ENCODE data around the gene SPAG4.

SPAG4 gene

GRCh38 chr20:35598899-35599775, 16.5 kb upstream of the SPAG4 start:
- H3K4me3 ChIP-seq (ENCODE audit: insufficient read depth, low read depth, low read length, poor library complexity, severe bottlenecking), result no peak overlapping the region
- H3K27me3 ChIP-seq (replicated peaks; ENCODE audit: control insufficient read depth, insufficient read depth, low read length, poor library complexity, severe bottlenecking), result peaks cover 4% of the 10 kb centered on the region
- no peak for DNase-seq

GRCh38 chr20:35599776-35600120, 15.9 kb upstream of the SPAG4 start:
- DNase-seq, result no peak
- Histone ChIP-seq H3K27me3 (replicated peaks; ENCODE audit: control insufficient read depth, insufficient read depth, low read length, poor library complexity, severe bottlenecking) (peaks cover 4% of the 10 kb centered on the region), H3K27ac (ENCODE audit: insufficient read depth, low read length, poor library complexity, severe bottlenecking) (no peak overlapping the region), H3K9me3 (ENCODE audit: control insufficient read depth, low read length) (no peaks in the 10 kb centered on the region), H3K4me3 (ENCODE audit: insufficient read depth, low read depth, low read length, poor library complexity, severe bottlenecking) (no peak overlapping the region), H3K36me3 (ENCODE audit: control insufficient read depth, insufficient read depth, low read length) (no peaks in the 10 kb centered on the region), H3K4me1 (ENCODE audit: control insufficient read depth, insufficient read depth, low read length, poor library complexity, severe bottlenecking) (peaks cover 12% of the 10 kb centered on the region)

More at GRCh38 chr20:35598899-35599775, 16.5 kb upstream of the SPAG4 start:
- H3K36me3 ChIP-seq (ENCODE audit: control insufficient read depth, insufficient read depth, low read length), result no peaks in the 10 kb centered on the region
- no peaks in the 10 kb centered on the region for H3K9me3 ChIP-seq (ENCODE audit: control insufficient read depth, low read length)
- H3K4me1 ChIP-seq (ENCODE audit: control insufficient read depth, insufficient read depth, low read length, poor library complexity, severe bottlenecking), result peaks cover 12% of the 10 kb centered on the region
- H3K27ac ChIP-seq (ENCODE audit: insufficient read depth, low read length, poor library complexity, severe bottlenecking), result no peak overlapping the region

- H3K9me3 ChIP-seq (ENCODE audit: control insufficient read depth, low read length), result no peaks in the 10 kb centered on the region
- no peaks in the 10 kb centered on the region for H3K36me3 ChIP-seq (ENCODE audit: control insufficient read depth, insufficient read depth, low read length)
- peak overlapping the region; percentile 66 for H3K4me3 ChIP-seq (ENCODE audit: insufficient read depth, low read depth, low read length, poor library complexity, severe bottlenecking)
- DNase-seq, result no peak
- peaks cover 4% of the 10 kb centered on the region for H3K27me3 ChIP-seq (replicated peaks; ENCODE audit: control insufficient read depth, insufficient read depth, low read length, poor library complexity, severe bottlenecking)
- peaks cover 12% of the 10 kb centered on the region for H3K4me1 ChIP-seq (ENCODE audit: control insufficient read depth, insufficient read depth, low read length, poor library complexity, severe bottlenecking)
- no peak overlapping the region for H3K27ac ChIP-seq (ENCODE audit: insufficient read depth, low read length, poor library complexity, severe bottlenecking)
These were observed 15.2 kb upstream of the SPAG4 start for GRCh38 chr20:35600176-35600992.

- peak; percentile 59 to 66 (median 65) for DNase-seq
- Histone ChIP-seq H3K4me1 (ENCODE audit: control insufficient read depth, insufficient read depth, low read length, poor library complexity, severe bottlenecking) (peaks cover 12% of the 10 kb centered on the region), H3K9me3 (ENCODE audit: control insufficient read depth, low read length) (no peaks in the 10 kb centered on the region), H3K4me3 (ENCODE audit: insufficient read depth, low read depth, low read length, poor library complexity, severe bottlenecking) (peak overlapping the region; percentile 66), H3K36me3 (ENCODE audit: control insufficient read depth, insufficient read depth, low read length) (no peaks in the 10 kb centered on the region), H3K27me3 (replicated peaks; ENCODE audit: control insufficient read depth, insufficient read depth, low read length, poor library complexity, severe bottlenecking) (peaks cover 4% of the 10 kb centered on the region), H3K27ac (ENCODE audit: insufficient read depth, low read length, poor library complexity, severe bottlenecking) (no peak overlapping the region)
These were observed 14.3 kb upstream of the SPAG4 start for GRCh38 chr20:35600993-35601973.

- no peak for DNase-seq
- H3K4me3 ChIP-seq (ENCODE audit: insufficient read depth, low read depth, low read length, poor library complexity, severe bottlenecking), result peak overlapping the region; percentile 66
- no peaks in the 10 kb centered on the region for H3K36me3 ChIP-seq (ENCODE audit: control insufficient read depth, insufficient read depth, low read length)
- H3K4me1 ChIP-seq (ENCODE audit: control insufficient read depth, insufficient read depth, low read length, poor library complexity, severe bottlenecking), result peaks cover 12% of the 10 kb centered on the region
- H3K27me3 ChIP-seq (replicated peaks; ENCODE audit: control insufficient read depth, insufficient read depth, low read length, poor library complexity, severe bottlenecking), result peaks cover 4% of the 10 kb centered on the region
- H3K27ac ChIP-seq (ENCODE audit: insufficient read depth, low read length, poor library complexity, severe bottlenecking), result peak overlapping the region; percentile 18
- no peaks in the 10 kb centered on the region for H3K9me3 ChIP-seq (ENCODE audit: control insufficient read depth, low read length)
These were observed 13.6 kb upstream of the SPAG4 start for GRCh38 chr20:35601990-35602389.

GRCh38 chr20:35602851-35603495, 12.7 kb upstream of the SPAG4 start:
- H3K27me3 ChIP-seq (replicated peaks; ENCODE audit: control insufficient read depth, insufficient read depth, low read length, poor library complexity, severe bottlenecking), result peaks cover 4% of the 10 kb centered on the region
- no peak overlapping the region for H3K27ac ChIP-seq (ENCODE audit: insufficient read depth, low read length, poor library complexity, severe bottlenecking)
- H3K4me3 ChIP-seq (ENCODE audit: insufficient read depth, low read depth, low read length, poor library complexity, severe bottlenecking), result no peak overlapping the region
- no peaks in the 10 kb centered on the region for H3K36me3 ChIP-seq (ENCODE audit: control insufficient read depth, insufficient read depth, low read length)
- H3K9me3 ChIP-seq (ENCODE audit: control insufficient read depth, low read length), result no peaks in the 10 kb centered on the region
- H3K4me1 ChIP-seq (ENCODE audit: control insufficient read depth, insufficient read depth, low read length, poor library complexity, severe bottlenecking), result peaks cover 12% of the 10 kb centered on the region
- DNase-seq, result no peak

- Histone ChIP-seq H3K27me3 (replicated peaks; ENCODE audit: control insufficient read depth, insufficient read depth, low read length, poor library complexity, severe bottlenecking) (peaks cover 4% of the 10 kb centered on the region), H3K4me1 (ENCODE audit: control insufficient read depth, insufficient read depth, low read length, poor library complexity, severe bottlenecking) (peaks cover 12% of the 10 kb centered on the region), H3K9me3 (ENCODE audit: control insufficient read depth, low read length) (no peaks in the 10 kb centered on the region), H3K27ac (ENCODE audit: insufficient read depth, low read length, poor library complexity, severe bottlenecking) (no peak overlapping the region), H3K4me3 (ENCODE audit: insufficient read depth, low read depth, low read length, poor library complexity, severe bottlenecking) (no peak overlapping the region), H3K36me3 (ENCODE audit: control insufficient read depth, insufficient read depth, low read length) (no peaks in the 10 kb centered on the region)
- DNase-seq, result no peak
These were observed 11.8 kb upstream of the SPAG4 start for GRCh38 chr20:35603695-35604448.

GRCh38 chr20:35604449-35604747, 11.2 kb upstream of the SPAG4 start:
- H3K4me3 ChIP-seq (ENCODE audit: insufficient read depth, low read depth, low read length, poor library complexity, severe bottlenecking), result no peak overlapping the region
- no peaks in the 10 kb centered on the region for H3K36me3 ChIP-seq (ENCODE audit: control insufficient read depth, insufficient read depth, low read length)
- DNase-seq, result no peak
- H3K4me1 ChIP-seq (ENCODE audit: control insufficient read depth, insufficient read depth, low read length, poor library complexity, severe bottlenecking), result peaks cover 12% of the 10 kb centered on the region
- H3K27me3 ChIP-seq (replicated peaks; ENCODE audit: control insufficient read depth, insufficient read depth, low read length, poor library complexity, severe bottlenecking), result peaks cover 4% of the 10 kb centered on the region
- H3K9me3 ChIP-seq (ENCODE audit: control insufficient read depth, low read length), result no peaks in the 10 kb centered on the region
- H3K27ac ChIP-seq (ENCODE audit: insufficient read depth, low read length, poor library complexity, severe bottlenecking), result no peak overlapping the region

GRCh38 chr20:35606127-35606526, 9.5 kb upstream of the SPAG4 start:
- Histone ChIP-seq H3K4me1 (ENCODE audit: control insufficient read depth, insufficient read depth, low read length, poor library complexity, severe bottlenecking) (peaks cover 7% of the 10 kb centered on the region), H3K27me3 (replicated peaks; ENCODE audit: control insufficient read depth, insufficient read depth, low read length, poor library complexity, severe bottlenecking) (no peaks in the 10 kb centered on the region), H3K4me3 (ENCODE audit: insufficient read depth, low read depth, low read length, poor library complexity, severe bottlenecking) (no peak overlapping the region), H3K36me3 (ENCODE audit: control insufficient read depth, insufficient read depth, low read length) (no peaks in the 10 kb centered on the region), H3K27ac (ENCODE audit: insufficient read depth, low read length, poor library complexity, severe bottlenecking) (no peak overlapping the region), H3K9me3 (ENCODE audit: control insufficient read depth, low read length) (no peaks in the 10 kb centered on the region)
- no peak for DNase-seq

Measured in effector memory CD4-positive, alpha-beta T cell (primary cell).